Testis (tissue), 2 donors: ENCODE measurements around the gene CAMKMT.

Source experiments
- CTCF ChIP-seq, 3 experiments: fragments of 450-650 bp in 2 of 3; fragments of 200-600 bp in 1 of 3; sonication (generic) in 1 of 3; IDR thresholded peaks; one replicate each; pipeline ENCODE4 v1.5.1; 2016 to 2019; ENCODE audit warnings: antibody characterized with exemption in 3 of 3, mild to moderate bottlenecking in 2 of 3, moderate library complexity in 1 of 3
- POLR2A ChIP-seq: fragments of 450-650 bp; IDR thresholded peaks from one replicate; pipeline ENCODE4 v1.6.1; 2017; ENCODE audit warnings: antibody characterized with exemption, mild to moderate bottlenecking, moderate library complexity

DNA sequence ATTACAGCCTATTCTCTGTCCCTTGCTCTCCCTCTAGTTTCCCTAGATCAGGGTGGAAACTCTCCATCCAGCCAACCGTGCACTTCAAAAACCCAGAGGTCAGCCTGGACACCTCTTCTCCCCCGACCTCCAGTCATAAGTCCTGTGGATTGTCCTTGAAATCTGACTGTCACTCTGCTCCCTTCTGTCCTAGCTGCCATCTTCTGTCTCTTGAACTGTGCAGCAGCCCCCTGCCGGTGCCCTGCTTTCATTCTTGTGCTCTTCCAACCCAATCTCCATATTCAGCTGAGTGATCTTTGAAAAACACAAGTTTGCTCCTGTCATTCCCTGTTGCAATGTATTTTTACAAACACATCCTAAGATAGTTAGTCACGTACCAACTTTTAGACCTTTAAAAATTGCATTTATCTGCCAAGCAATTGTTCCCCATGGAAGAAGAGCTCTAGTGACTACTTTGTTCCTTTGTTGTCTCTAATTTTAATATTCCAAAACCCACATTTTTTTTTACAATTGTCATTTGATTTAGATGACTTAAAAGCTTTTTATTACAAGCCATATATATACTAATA lies 254.3 kb downstream of the CAMKMT start:
- TF ChIP-seq CTCF (IDR thresholded peaks at IDR 0.05) = no peak
- no peak for TF ChIP-seq POLR2A
